ENCODE measurements around the gene MANEA. TPM values are rescaled to one million over a fixed set of nuclear protein-coding genes. Genes with fewer than 3 reads are reported as not detected.

The MANEA gene, protein sequence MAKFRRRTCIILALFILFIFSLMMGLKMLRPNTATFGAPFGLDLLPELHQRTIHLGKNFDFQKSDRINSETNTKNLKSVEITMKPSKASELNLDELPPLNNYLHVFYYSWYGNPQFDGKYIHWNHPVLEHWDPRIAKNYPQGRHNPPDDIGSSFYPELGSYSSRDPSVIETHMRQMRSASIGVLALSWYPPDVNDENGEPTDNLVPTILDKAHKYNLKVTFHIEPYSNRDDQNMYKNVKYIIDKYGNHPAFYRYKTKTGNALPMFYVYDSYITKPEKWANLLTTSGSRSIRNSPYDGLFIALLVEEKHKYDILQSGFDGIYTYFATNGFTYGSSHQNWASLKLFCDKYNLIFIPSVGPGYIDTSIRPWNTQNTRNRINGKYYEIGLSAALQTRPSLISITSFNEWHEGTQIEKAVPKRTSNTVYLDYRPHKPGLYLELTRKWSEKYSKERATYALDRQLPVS
- 11.5 and 13.1 TPM in 2 replicates for total RNA-seq

DNA sequence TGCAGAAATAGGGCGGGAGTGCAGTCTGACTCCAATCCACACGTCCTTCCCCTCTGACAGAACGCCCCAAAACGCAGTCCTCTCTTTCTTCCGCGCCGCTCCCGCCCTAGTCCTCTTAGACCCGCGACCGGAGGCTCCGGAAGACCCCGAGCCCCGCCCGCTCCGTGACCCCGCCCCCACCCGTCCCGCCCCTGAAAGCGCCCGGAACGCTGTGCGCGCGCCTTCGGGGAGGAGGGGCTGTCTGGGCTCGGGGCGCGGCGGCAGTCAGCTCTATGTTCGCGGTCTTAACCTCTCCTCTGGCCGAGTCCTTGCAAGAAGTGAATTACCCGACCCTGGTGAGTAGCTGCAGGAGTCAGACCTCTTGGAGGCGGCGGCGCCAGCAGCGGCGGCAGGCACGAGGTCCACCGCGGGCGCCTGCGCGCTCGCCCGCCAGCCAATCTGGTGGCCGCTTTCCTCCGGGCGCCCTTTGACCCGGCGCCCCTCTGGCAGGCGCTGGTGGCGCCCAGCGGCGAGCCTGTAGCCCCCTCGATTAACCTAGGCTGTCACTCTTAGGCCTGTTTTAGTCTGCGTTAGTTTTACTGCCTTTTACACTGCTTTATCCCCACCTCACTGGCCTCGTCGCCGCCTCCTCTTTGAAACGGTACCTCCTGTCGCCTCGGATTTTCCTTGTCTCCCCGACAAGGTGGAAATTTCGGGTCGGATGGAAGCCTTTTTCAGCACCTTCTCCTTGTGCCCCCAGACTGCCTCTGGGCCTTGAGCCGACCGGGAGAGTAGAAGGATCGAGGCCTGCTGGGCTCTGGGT, at the start of gene MANEA:
Gene MANEA (plus strand): TSS at position 232 of the 802 bp plus-strand sequence. CDS start 8,905 bp downstream, outside the sequence.

